ENCODE measurements around the gene OR12D3.
"Not testable (repeated sequence)": the region's sequence is repeated elsewhere in the genome, so short reads cannot be mapped to it uniquely, and the experiment has no call there.

OR12D3 gene

DNA sequence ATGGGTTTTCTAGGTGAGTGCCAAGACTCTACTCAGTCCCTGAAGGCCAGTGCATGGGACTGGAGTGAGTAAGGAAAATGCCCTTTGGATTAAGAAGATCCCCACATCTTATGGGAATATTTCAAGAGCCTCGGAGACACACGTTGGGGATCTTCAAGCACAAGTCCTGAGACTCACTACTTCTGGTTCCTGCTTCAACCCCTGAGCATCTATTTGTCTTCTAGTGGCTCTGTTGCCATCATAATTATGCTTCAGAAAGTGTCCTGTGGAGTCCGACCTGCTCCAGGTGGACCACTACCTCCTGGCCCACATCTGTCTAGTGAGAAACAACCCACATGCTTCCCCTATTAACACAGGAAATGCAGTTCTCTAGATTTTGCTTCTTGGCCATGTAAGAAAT is 6.3 kb downstream of the OR12D3 start, which contains the start of gene OR5V1:
TSS of gene OR5V1 (minus strand) at position 101 of the 400 bp plus-strand sequence. CDS start 12,670 bp downstream, outside the sequence.
- Histone ChIP-seq H3K4me1 (ENCODE audit: control insufficient read depth in 5 of 5, insufficient read depth in 5 of 5, low read length in 5 of 5) (no peaks in the 10 kb centered on the region), H3K9ac (ENCODE audit: low read length in 5 of 5) (no peak within 1 kb of the TSS), H3K9me3 (ENCODE audit: control insufficient read depth in 5 of 5, low read length in 5 of 5) (peaks cover 0 to 3% (median 0%) of the 10 kb centered on the region in 5 donors), H3K27ac (ENCODE audit: low read depth, low read length) (no peak within 1 kb of the TSS), H3K27me3 (ENCODE audit: control insufficient read depth in 5 of 5, insufficient read depth in 4 of 5, low read length in 5 of 5) (no peaks in the 10 kb centered on the region), H3K4me3 (ENCODE audit: low read depth in 1 of 5, low read length in 5 of 5) (no peak within 1 kb of the TSS), H3K36me3 (ENCODE audit: control insufficient read depth in 5 of 5, insufficient read depth in 5 of 5, low read length in 5 of 5) (no peaks in the 10 kb centered on the region)

GRCh38 chr6:29355603-29356002 is 19.5 kb downstream of the OR12D3 start:
- no peaks in the 10 kb centered on the region for H3K4me1 ChIP-seq (ENCODE audit: control insufficient read depth in 5 of 5, insufficient read depth in 5 of 5, low read length in 5 of 5)
- H3K27ac ChIP-seq (ENCODE audit: low read depth, low read length): no peak overlapping the region
- H3K9me3 ChIP-seq (ENCODE audit: control insufficient read depth in 5 of 5, low read length in 5 of 5): peaks cover 0 to 4% (median 0%) of the 10 kb centered on the region in 5 donors
- H3K4me3 ChIP-seq (ENCODE audit: low read depth in 1 of 5, low read length in 5 of 5): no peak overlapping the region
- no peaks in the 10 kb centered on the region for H3K27me3 ChIP-seq (ENCODE audit: control insufficient read depth in 5 of 5, insufficient read depth in 4 of 5, low read length in 5 of 5)
- no peaks in the 10 kb centered on the region for H3K36me3 ChIP-seq (ENCODE audit: control insufficient read depth in 5 of 5, insufficient read depth in 5 of 5, low read length in 5 of 5)
- no peak overlapping the region for H3K9ac ChIP-seq (ENCODE audit: low read length in 5 of 5)

GRCh38 chr6:29354980-29355379 is 20.1 kb downstream of the OR12D3 start:
- no peaks in the 10 kb centered on the region for H3K36me3 ChIP-seq (ENCODE audit: control insufficient read depth in 5 of 5, insufficient read depth in 5 of 5, low read length in 5 of 5)

GRCh38 chr6:29349348-29349747 is 25.7 kb downstream of the OR12D3 start:
- H3K36me3 ChIP-seq (ENCODE audit: control insufficient read depth in 5 of 5, insufficient read depth in 5 of 5, low read length in 5 of 5); H3K9me3 ChIP-seq (ENCODE audit: control insufficient read depth in 5 of 5, low read length in 5 of 5); H3K4me1 ChIP-seq (ENCODE audit: control insufficient read depth in 5 of 5, insufficient read depth in 5 of 5, low read length in 5 of 5); H3K27ac ChIP-seq (ENCODE audit: low read depth, low read length); H3K27me3 ChIP-seq (ENCODE audit: control insufficient read depth in 5 of 5, insufficient read depth in 4 of 5, low read length in 5 of 5); H3K4me3 ChIP-seq (ENCODE audit: low read depth in 1 of 5, low read length in 5 of 5); H3K9ac ChIP-seq (ENCODE audit: low read length in 5 of 5): not testable (repeated sequence)

More at GRCh38 chr6:29354980-29355379, 20.1 kb downstream of the OR12D3 start:
- no peak overlapping the region for H3K9ac ChIP-seq (ENCODE audit: low read length in 5 of 5)
- no peaks in the 10 kb centered on the region for H3K4me1 ChIP-seq (ENCODE audit: control insufficient read depth in 5 of 5, insufficient read depth in 5 of 5, low read length in 5 of 5)
- H3K27me3 ChIP-seq (ENCODE audit: control insufficient read depth in 5 of 5, insufficient read depth in 4 of 5, low read length in 5 of 5): no peaks in the 10 kb centered on the region
- peaks cover 0 to 8% (median 0%) of the 10 kb centered on the region in 5 donors for H3K9me3 ChIP-seq (ENCODE audit: control insufficient read depth in 5 of 5, low read length in 5 of 5)
- no peak overlapping the region for H3K4me3 ChIP-seq (ENCODE audit: low read depth in 1 of 5, low read length in 5 of 5)
- no peak overlapping the region for H3K27ac ChIP-seq (ENCODE audit: low read depth, low read length)

DNA sequence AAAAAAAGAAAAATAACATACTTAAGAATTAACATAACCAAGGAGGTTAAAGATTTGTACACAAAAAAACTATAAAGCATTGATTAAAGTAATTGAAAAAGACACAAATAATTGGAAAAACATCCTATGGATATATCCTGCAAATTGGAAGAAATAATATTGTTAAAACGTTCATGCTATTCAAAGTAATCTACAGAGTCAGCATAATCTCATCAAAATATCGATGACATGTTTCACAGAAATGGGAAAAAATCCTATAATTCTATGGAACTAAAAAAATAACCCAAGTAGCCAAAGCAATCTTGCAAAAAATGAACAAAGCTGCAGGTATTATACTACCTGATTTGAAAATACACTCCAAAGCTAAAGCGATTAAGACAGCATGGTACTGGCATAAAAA is 29.7 kb downstream of the OR12D3 start:
- no peak overlapping the region for H3K4me3 ChIP-seq (ENCODE audit: low read depth in 1 of 5, low read length in 5 of 5)
- no peaks in the 10 kb centered on the region for H3K27me3 ChIP-seq (ENCODE audit: control insufficient read depth in 5 of 5, insufficient read depth in 4 of 5, low read length in 5 of 5)
- H3K36me3 ChIP-seq (ENCODE audit: control insufficient read depth in 5 of 5, insufficient read depth in 5 of 5, low read length in 5 of 5): no peaks in the 10 kb centered on the region
- H3K4me1 ChIP-seq (ENCODE audit: control insufficient read depth in 5 of 5, insufficient read depth in 5 of 5, low read length in 5 of 5): no peaks in the 10 kb centered on the region
- H3K9ac ChIP-seq (ENCODE audit: low read length in 5 of 5): no peak overlapping the region
- no peak overlapping the region for H3K27ac ChIP-seq (ENCODE audit: low read depth, low read length)
- peaks cover 0 to 4% (median 0%) of the 10 kb centered on the region in 5 donors for H3K9me3 ChIP-seq (ENCODE audit: control insufficient read depth in 5 of 5, low read length in 5 of 5)

- Histone ChIP-seq H3K27ac (ENCODE audit: low read depth, low read length) (no peak overlapping the region), H3K9ac (ENCODE audit: low read length in 5 of 5) (no peak overlapping the region), H3K4me1 (ENCODE audit: control insufficient read depth in 5 of 5, insufficient read depth in 5 of 5, low read length in 5 of 5) (no peaks in the 10 kb centered on the region), H3K4me3 (ENCODE audit: low read depth in 1 of 5, low read length in 5 of 5) (no peak overlapping the region), H3K27me3 (ENCODE audit: control insufficient read depth in 5 of 5, insufficient read depth in 4 of 5, low read length in 5 of 5) (peaks cover 0 to 4% (median 0%) of the 10 kb centered on the region in 5 donors), H3K36me3 (ENCODE audit: control insufficient read depth in 5 of 5, insufficient read depth in 5 of 5, low read length in 5 of 5) (no peaks in the 10 kb centered on the region), H3K9me3 (ENCODE audit: control insufficient read depth in 5 of 5, low read length in 5 of 5) (no peaks in the 10 kb centered on the region)
Observed at GRCh38 chr6:29336269-29336668, 38.8 kb downstream of the OR12D3 start.

- peaks cover 0 to 4% (median 0%) of the 10 kb centered on the region in 5 donors for H3K27me3 ChIP-seq (ENCODE audit: control insufficient read depth in 5 of 5, insufficient read depth in 4 of 5, low read length in 5 of 5)
- no peaks in the 10 kb centered on the region for H3K4me1 ChIP-seq (ENCODE audit: control insufficient read depth in 5 of 5, insufficient read depth in 5 of 5, low read length in 5 of 5)
- H3K9ac ChIP-seq (ENCODE audit: low read length in 5 of 5): no peak overlapping the region
- H3K27ac ChIP-seq (ENCODE audit: low read depth, low read length): no peak overlapping the region
- no peak overlapping the region for H3K4me3 ChIP-seq (ENCODE audit: low read depth in 1 of 5, low read length in 5 of 5)
- no peaks in the 10 kb centered on the region for H3K9me3 ChIP-seq (ENCODE audit: control insufficient read depth in 5 of 5, low read length in 5 of 5)
- no peaks in the 10 kb centered on the region for H3K36me3 ChIP-seq (ENCODE audit: control insufficient read depth in 5 of 5, insufficient read depth in 5 of 5, low read length in 5 of 5)
Observed at GRCh38 chr6:29332676-29333075, 42.4 kb downstream of the OR12D3 start.

GRCh38 chr6:29325777-29326176 is 49.3 kb downstream of the OR12D3 start:
- Histone ChIP-seq H3K9ac (ENCODE audit: low read length in 5 of 5) (no peak overlapping the region), H3K36me3 (ENCODE audit: control insufficient read depth in 5 of 5, insufficient read depth in 5 of 5, low read length in 5 of 5) (no peaks in the 10 kb centered on the region), H3K4me1 (ENCODE audit: control insufficient read depth in 5 of 5, insufficient read depth in 5 of 5, low read length in 5 of 5) (no peaks in the 10 kb centered on the region), H3K27ac (ENCODE audit: low read depth, low read length) (no peak overlapping the region), H3K4me3 (ENCODE audit: low read depth in 1 of 5, low read length in 5 of 5) (no peak overlapping the region), H3K9me3 (ENCODE audit: control insufficient read depth in 5 of 5, low read length in 5 of 5) (no peaks in the 10 kb centered on the region), H3K27me3 (ENCODE audit: control insufficient read depth in 5 of 5, insufficient read depth in 4 of 5, low read length in 5 of 5) (no peaks in the 10 kb centered on the region)

All from subcutaneous abdominal adipose tissue (tissue), 5 donors.